Neural progenitor cell (in vitro differentiated cells): ENCODE results near the gene ATXN1. TPM values are rescaled to one million over a fixed set of nuclear protein-coding genes. Genes with fewer than 3 reads are reported as not detected.
A peak's percentile ranks its signal among the peaks of the same experiment; 100 is the strongest.
"Not testable (repeated sequence)": the region's sequence is repeated elsewhere in the genome, so short reads cannot be mapped to it uniquely, and the experiment has no call there.

Experiments used
- DNase-seq: peaks from one replicate; pipeline ENCODE4 v3.0.0-alpha.2; 2016; ENCODE audit warnings: low spot score
- H2AFZ ChIP-seq: fragments of 200-600 bp; sonication (generic); replicated peaks from 2 replicates; pipeline ENCODE4 v1.6.1; 2016; ENCODE audit warnings: antibody characterized with exemption
- H3F3A ChIP-seq: fragments of 200-600 bp; sonication (generic); 2 replicates; pipeline ENCODE4 v1.6.1; 2016; ENCODE audit warnings: antibody characterized with exemption, low read depth
- H3K27ac ChIP-seq: fragments of 200-600 bp; sonication (generic); 2 replicates; pipeline ENCODE4 v1.5.1; 2016; ENCODE audit warnings: mild to moderate bottlenecking
- H3K27me3 ChIP-seq: fragments of 200-600 bp; sonication (generic); 2 replicates; pipeline ENCODE4 v1.6.1; 2016; ENCODE audit warnings: mild to moderate bottlenecking, moderate library complexity
- H3K36me3 ChIP-seq: fragments of 200-600 bp; sonication (generic); 2 replicates; pipeline ENCODE4 v1.5.1; 2016
- H3K4me1 ChIP-seq: fragments of 200-600 bp; sonication (generic); 2 replicates; pipeline ENCODE4 v1.6.1; 2016; ENCODE audit warnings: mixed run types
- H3K4me2 ChIP-seq: fragments of 200-600 bp; sonication (generic); 2 replicates; pipeline ENCODE4 v1.6.1; 2016
- H3K4me3 ChIP-seq: fragments of 200-600 bp; sonication (generic); 2 replicates; pipeline ENCODE4 v1.5.1; 2016
- H3K79me2 ChIP-seq: fragments of 200-600 bp; sonication (generic); 2 replicates; pipeline ENCODE4 v1.6.1; 2016; ENCODE audit warnings: low read depth
- H3K9ac ChIP-seq: fragments of 200-600 bp; sonication (generic); 2 replicates; pipeline ENCODE4 v1.6.1; 2016
- H3K9me3 ChIP-seq: fragments of 200-600 bp; sonication (generic); 2 replicates; pipeline ENCODE4 v1.5.1; 2016; ENCODE audit warnings: low read depth
- H4K20me1 ChIP-seq: fragments of 200-600 bp; sonication (generic); 2 replicates; pipeline ENCODE4 v1.6.1; 2016; ENCODE audit warnings: low read depth
- H3K27ac Mint-ChIP-seq: 3 replicates; pipeline ENCODE4 v1.8.0; 2021; ENCODE audit warnings: mixed read lengths
- H3K27me3 Mint-ChIP-seq: 2 replicates; pipeline ENCODE4 v1.8.0; 2022; ENCODE audit warnings: low read depth, mild to moderate bottlenecking, inconsistent platforms, moderate library complexity, mixed read lengths; ENCODE audit not compliant: insufficient read depth
- H3K36me3 Mint-ChIP-seq: 3 replicates; pipeline ENCODE4 v1.8.0; 2021; ENCODE audit warnings: mixed read lengths
- H3K4me1 Mint-ChIP-seq: 3 replicates; pipeline ENCODE4 v1.8.0; 2021; ENCODE audit warnings: mixed read lengths
- H3K4me3 Mint-ChIP-seq: 3 replicates; pipeline ENCODE4 v1.8.0; 2021; ENCODE audit warnings: mild to moderate bottlenecking, moderate library complexity, mixed read lengths
- H3K9me3 Mint-ChIP-seq: 3 replicates; pipeline ENCODE4 v1.8.0; 2020; ENCODE audit warnings: mixed read lengths
- EZH2 ChIP-seq: fragments of 200-600 bp; sonication (generic); IDR thresholded peaks from 2 replicates; pipeline ENCODE4 v1.6.1; 2017; ENCODE audit warnings: antibody characterized with exemption, mild to moderate bottlenecking, moderate library complexity
- EZH2phosphoT487 ChIP-seq: fragments of 200-600 bp; sonication (generic); IDR thresholded peaks from 2 replicates; pipeline ENCODE4 v1.6.1; 2017; ENCODE audit warnings: antibody characterized with exemption
- total RNA-seq: library from RNA; depleted of rRNA; stranded (reverse); fragments of >200 nt; gene quantifications from 2 replicates; pipeline ENCODE4 v1.2.3, GENCODE V29; 2015; ENCODE audit warnings: low replicate concordance
- TF ChIP-seq, protein P1 (sequence below): fragments of 200-600 bp; sonication (generic); IDR thresholded peaks from 2 replicates; pipeline ENCODE4 v1.5.1; 2017; ENCODE audit warnings: antibody characterized with exemption, mild to moderate bottlenecking

ATXN1 gene
- total RNA-seq, 1 donor from 2014 or later = 3.6 TPM

DNA sequence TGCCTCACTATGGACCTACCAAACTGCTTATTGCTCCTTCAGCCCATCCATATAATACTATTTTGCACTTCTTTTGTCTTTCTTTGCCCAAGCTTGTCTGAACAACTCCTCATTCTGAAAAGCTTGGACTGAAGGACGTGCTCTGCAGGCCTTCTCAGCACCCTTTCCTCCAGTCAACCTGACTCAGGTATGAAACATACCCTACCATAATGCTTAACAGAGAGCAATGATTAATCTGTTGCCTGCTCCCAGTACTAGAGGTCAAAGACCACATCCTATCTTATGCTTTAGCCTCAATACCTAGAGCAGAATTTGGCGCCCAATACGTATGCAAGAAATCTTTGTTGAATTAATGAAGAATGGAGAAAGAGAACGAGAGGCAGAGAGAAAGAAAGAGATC, 55.2 kb downstream of the ATXN1 start:
- no peaks in the 10 kb centered on the region for H3K4me1 ChIP-seq
- DNase-seq = no peak
- H3K4me2 ChIP-seq = no peak overlapping the region
- no peak overlapping the region for H3K9ac ChIP-seq
- H3K4me3 ChIP-seq = no peak overlapping the region
- H3K27me3 ChIP-seq = no peaks in the 10 kb centered on the region
- H3K9me3 Mint-ChIP-seq = peaks cover 3% of the 10 kb centered on the region
- no peaks in the 10 kb centered on the region for H3K27me3 Mint-ChIP-seq
- no peaks in the 10 kb centered on the region for H4K20me1 ChIP-seq
- H3K36me3 Mint-ChIP-seq = no peaks in the 10 kb centered on the region
- H3F3A ChIP-seq = no peaks in the 10 kb centered on the region
- TF ChIP-seq EZH2phosphoT487 (no peak), EZH2 (no peak)
- TF ChIP-seq, protein P1, sequence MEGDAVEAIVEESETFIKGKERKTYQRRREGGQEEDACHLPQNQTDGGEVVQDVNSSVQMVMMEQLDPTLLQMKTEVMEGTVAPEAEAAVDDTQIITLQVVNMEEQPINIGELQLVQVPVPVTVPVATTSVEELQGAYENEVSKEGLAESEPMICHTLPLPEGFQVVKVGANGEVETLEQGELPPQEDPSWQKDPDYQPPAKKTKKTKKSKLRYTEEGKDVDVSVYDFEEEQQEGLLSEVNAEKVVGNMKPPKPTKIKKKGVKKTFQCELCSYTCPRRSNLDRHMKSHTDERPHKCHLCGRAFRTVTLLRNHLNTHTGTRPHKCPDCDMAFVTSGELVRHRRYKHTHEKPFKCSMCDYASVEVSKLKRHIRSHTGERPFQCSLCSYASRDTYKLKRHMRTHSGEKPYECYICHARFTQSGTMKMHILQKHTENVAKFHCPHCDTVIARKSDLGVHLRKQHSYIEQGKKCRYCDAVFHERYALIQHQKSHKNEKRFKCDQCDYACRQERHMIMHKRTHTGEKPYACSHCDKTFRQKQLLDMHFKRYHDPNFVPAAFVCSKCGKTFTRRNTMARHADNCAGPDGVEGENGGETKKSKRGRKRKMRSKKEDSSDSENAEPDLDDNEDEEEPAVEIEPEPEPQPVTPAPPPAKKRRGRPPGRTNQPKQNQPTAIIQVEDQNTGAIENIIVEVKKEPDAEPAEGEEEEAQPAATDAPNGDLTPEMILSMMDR = no peak
- no peaks in the 10 kb centered on the region for H3K79me2 ChIP-seq
- no peak overlapping the region for H2AFZ ChIP-seq
- no peaks in the 10 kb centered on the region for H3K36me3 ChIP-seq
- no peak overlapping the region for H3K4me3 Mint-ChIP-seq
- H3K27ac ChIP-seq = no peak overlapping the region
- H3K9me3 ChIP-seq = no peaks in the 10 kb centered on the region
- H3K4me1 Mint-ChIP-seq = peaks cover 11% of the 10 kb centered on the region
- no peak overlapping the region for H3K27ac Mint-ChIP-seq

DNA sequence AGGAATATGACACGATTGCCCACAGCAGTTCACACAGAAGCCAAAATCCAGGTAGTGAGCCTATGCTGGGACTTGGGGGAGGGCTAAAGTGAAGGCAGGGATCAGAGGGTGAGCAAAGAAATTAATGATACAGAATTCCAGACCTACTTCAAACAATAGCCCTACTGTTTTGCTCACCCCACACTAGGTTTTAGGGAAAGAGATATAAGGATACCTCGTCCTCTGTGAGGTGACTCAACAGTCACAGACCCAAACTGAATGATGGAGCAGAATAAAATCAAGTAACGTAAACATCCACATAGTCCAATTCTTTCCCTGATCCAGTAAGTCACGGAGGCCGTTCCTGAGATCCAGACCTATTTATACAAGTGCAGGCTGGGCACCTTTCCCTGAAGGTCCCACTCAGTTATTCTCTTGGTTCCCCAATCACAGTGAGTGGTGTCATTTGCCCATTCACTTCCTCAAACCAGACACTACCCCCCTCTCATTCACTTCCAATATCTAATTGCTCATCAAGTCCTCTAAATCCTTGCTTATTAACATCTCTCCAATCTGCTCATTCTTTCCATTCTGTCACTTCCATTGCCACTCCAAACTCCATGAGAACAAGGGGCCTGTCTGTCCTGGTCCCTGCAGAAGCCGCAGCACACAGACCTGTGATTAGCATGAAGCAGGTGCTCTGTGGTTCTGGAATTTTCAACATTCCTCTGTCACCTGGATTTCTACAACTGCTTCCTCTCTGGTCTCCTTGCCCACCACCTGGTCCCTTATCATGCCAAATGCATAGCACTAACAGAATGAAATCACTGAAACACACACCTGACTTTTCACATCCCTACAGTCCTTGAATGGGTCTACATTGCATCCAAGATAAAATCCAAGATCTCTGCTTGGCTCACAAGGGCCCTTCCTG, 55.9 kb downstream of the ATXN1 start:
- H3K9ac ChIP-seq = no peak overlapping the region
- no peaks in the 10 kb centered on the region for H3F3A ChIP-seq
- H3K79me2 ChIP-seq = no peaks in the 10 kb centered on the region
- H3K4me3 Mint-ChIP-seq = no peak overlapping the region
- H3K36me3 Mint-ChIP-seq = no peaks in the 10 kb centered on the region
- H3K4me1 Mint-ChIP-seq = peaks cover 18% of the 10 kb centered on the region
- H2AFZ ChIP-seq = no peak overlapping the region
- H3K27me3 Mint-ChIP-seq = no peaks in the 10 kb centered on the region
- H3K4me3 ChIP-seq = no peak overlapping the region
- H4K20me1 ChIP-seq = no peaks in the 10 kb centered on the region
- DNase-seq = no peak
- no peaks in the 10 kb centered on the region for H3K27me3 ChIP-seq
- H3K27ac ChIP-seq = no peak overlapping the region
- peaks cover 3% of the 10 kb centered on the region for H3K4me1 ChIP-seq
- no peak for TF ChIP-seq EZH2
- no peak for TF ChIP-seq EZH2phosphoT487
- TF ChIP-seq, protein P1 = no peak
- no peaks in the 10 kb centered on the region for H3K9me3 ChIP-seq
- H3K4me2 ChIP-seq = no peak overlapping the region
- peaks cover 3% of the 10 kb centered on the region for H3K9me3 Mint-ChIP-seq
- no peak overlapping the region for H3K27ac Mint-ChIP-seq
- no peaks in the 10 kb centered on the region for H3K36me3 ChIP-seq

DNA sequence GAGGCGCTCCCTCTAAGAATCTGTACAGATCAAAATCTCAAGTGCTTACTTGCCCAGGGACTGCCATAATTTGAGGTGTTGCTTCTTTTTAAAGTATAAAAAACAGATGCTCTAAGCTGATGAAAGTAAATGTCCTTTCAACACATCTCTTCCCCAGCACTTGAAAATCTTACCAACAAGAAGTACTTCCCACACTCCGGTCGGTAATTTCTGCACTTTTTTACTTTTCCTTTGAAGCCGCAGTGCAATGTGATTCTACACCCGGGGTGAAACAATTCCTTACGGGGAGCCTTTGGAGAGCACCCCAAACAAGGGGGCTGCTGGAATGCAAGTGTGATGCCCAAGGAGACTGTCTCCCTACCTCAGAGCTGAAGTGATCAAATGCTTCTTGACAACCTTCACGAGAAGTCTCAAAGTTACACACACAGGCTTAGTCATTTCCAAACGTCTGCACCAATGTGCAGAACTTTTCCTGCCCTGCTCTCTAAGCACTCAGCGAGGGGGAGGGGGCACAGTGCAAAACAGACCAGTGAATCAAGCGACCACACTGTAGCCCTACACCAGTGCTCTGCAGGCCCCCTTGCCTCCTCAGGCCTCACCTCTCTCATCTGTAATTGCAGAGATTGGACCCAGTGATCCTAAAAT, 56.7 kb downstream of the ATXN1 start:
- Histone ChIP-seq H3K4me3 (no peak overlapping the region), H3K27me3 (no peaks in the 10 kb centered on the region), H4K20me1 (no peaks in the 10 kb centered on the region), H3K79me2 (no peaks in the 10 kb centered on the region), H3K36me3 (no peaks in the 10 kb centered on the region), H3K4me2 (no peak overlapping the region), H3K27ac (no peak overlapping the region), H3K9me3 (no peaks in the 10 kb centered on the region), H3K4me1 (peaks cover 9% of the 10 kb centered on the region), H3F3A (no peaks in the 10 kb centered on the region), H2AFZ (no peak overlapping the region), H3K9ac (no peak overlapping the region)
- DNase-seq = no peak
- Mint-ChIP-seq H3K36me3 (no peaks in the 10 kb centered on the region), H3K4me3 (no peak overlapping the region), H3K27ac (peak overlapping the region; percentile 42), H3K9me3 (peaks cover 3% of the 10 kb centered on the region), H3K27me3 (no peaks in the 10 kb centered on the region), H3K4me1 (peaks cover 26% of the 10 kb centered on the region)
- TF ChIP-seq EZH2phosphoT487 (no peak), EZH2 (no peak)
- TF ChIP-seq, protein P1 = no peak

DNA sequence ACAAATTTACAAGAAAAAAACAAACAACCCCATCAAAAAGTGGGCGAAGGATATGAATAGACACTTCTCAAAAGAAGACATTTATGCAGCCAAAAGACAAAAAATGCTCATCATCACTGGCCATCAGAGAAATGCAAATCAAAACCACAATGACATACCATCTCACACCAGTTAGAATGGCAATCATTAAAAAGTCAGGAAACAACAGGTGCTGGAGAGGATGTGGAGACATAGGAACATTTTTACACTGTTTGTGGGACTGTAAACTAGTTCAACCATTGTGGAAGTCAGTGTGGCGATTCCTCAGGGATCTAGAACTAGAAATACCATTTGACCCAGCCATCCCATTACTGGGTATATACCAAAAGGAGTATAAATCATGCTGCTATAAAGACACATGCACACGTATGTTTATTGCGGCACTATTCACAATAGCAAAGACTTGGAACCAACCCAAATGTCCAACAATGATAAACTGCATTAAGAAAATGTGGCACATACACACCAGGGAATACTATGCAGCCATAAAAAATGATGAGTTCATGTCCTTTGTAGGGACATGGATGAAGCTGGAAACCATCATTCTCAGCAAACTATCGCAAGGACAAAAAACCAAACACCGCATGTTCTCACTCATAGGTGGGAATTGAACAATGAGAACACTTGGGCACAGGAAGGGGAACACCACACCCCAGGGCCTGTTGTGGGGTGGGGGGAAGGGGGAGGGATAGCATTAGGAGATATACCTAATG, 58.5 kb downstream of the ATXN1 start:
- not testable (repeated sequence) for H3K9ac ChIP-seq, H3K36me3 Mint-ChIP-seq, H3K9me3 Mint-ChIP-seq, H3F3A ChIP-seq, DNase-seq, H3K27me3 Mint-ChIP-seq, H3K27me3 ChIP-seq, H3K4me3 ChIP-seq, H3K9me3 ChIP-seq, H3K27ac Mint-ChIP-seq, H3K4me3 Mint-ChIP-seq, H3K79me2 ChIP-seq, H3K4me2 ChIP-seq, H3K36me3 ChIP-seq, H2AFZ ChIP-seq, H3K27ac ChIP-seq, H4K20me1 ChIP-seq
- H3K4me1 Mint-ChIP-seq = peaks cover 43% of the 10 kb centered on the region
- peaks cover 22% of the 10 kb centered on the region for H3K4me1 ChIP-seq
